RWPE1 (cell line): ENCODE measurements around the gene TNS1.

Source experiments
- CTCF ChIA-PET: fragments of 350-600 bp; sonication (Branson Sonifier 250); formaldehyde crosslinking; extraction: SDS; loops from one replicate; lab custom pipeline; 2021; lab: Yijun Ruan, JAX
- POLR2A ChIA-PET: fragments of 400-600 bp; formaldehyde crosslinking; extraction: SDS; loops from one replicate; lab custom pipeline; 2020; ENCODE audit warnings: antibody characterized with exemption; ENCODE audit not compliant: low non-redundant PET; lab: Yijun Ruan, JAX
- DNase-seq: peaks from one replicate; pipeline ENCODE4 v3.0.0; 2012; ENCODE audit warnings: low spot score
- H3K27ac ChIP-seq: fragments of 450-650 bp; 2 replicates; pipeline ENCODE4 v1.5.1; 2017
- CTCF ChIP-seq: fragments of 450-650 bp; conservative IDR thresholded peaks from 2 replicates; pipeline ENCODE4 v1.5.1; 2017; ENCODE audit warnings: low read depth, mild to moderate bottlenecking

Gene TNS1

GRCh38 chr2:218031261-218031660 is 28.5 kb upstream of the TNS1 start:
- ChIA-PET CTCF (interaction anchor here (0.6 to 4.5 kb wide), 2 partner anchors 242 to 549 kb away, joined by 3 to 27 read pairs; no protein-coding TSS in a partner anchor), POLR2A (no interaction called here)
- no peak for DNase-seq
- TF ChIP-seq CTCF = no peak
- peak overlapping the region; percentile 96 for H3K27ac ChIP-seq

- DNase-seq = no peak
- ChIA-PET POLR2A (no interaction called here), CTCF (no interaction called here)
- no peak for TF ChIP-seq CTCF
- peak overlapping the region; percentile 82 for H3K27ac ChIP-seq
These were observed 27.8 kb upstream of the TNS1 start for GRCh38 chr2:218030409-218031195.

- TF ChIP-seq CTCF = no peak
- no peak for DNase-seq
- ChIA-PET POLR2A (no interaction called here), CTCF (no interaction called here)
- peak overlapping the region; percentile 82 for H3K27ac ChIP-seq
These were observed 26.9 kb upstream of the TNS1 start for GRCh38 chr2:218029366-218030360.

- CTCF ChIA-PET = interaction anchor here (0.7 kb wide), 1 partner anchor 239 kb away, joined by 3 read pairs; no protein-coding TSS in a partner anchor
- POLR2A ChIA-PET = no interaction called here
- no peak for DNase-seq
- no peak for TF ChIP-seq CTCF
- H3K27ac ChIP-seq = peak overlapping the region; percentile 82
These were observed 26.0 kb upstream of the TNS1 start for GRCh38 chr2:218028562-218029348.

- peak overlapping the region; percentile 82 for H3K27ac ChIP-seq
- ChIA-PET POLR2A (no interaction called here), CTCF (interaction anchor here (0.6 to 0.7 kb wide), 2 partner anchors 238 to 690 kb away, joined by 3 to 4 read pairs; no protein-coding TSS in a partner anchor)
- DNase-seq = no peak
- no peak for TF ChIP-seq CTCF
These were observed 25.3 kb upstream of the TNS1 start for GRCh38 chr2:218028189-218028495.
